SK-N-SH (cell line): ENCODE measurements around the gene TMIE.
"Not testable (repeated sequence)": the region's sequence is repeated elsewhere in the genome, so short reads cannot be mapped to it uniquely, and the experiment has no call there.

Source experiments
- CTCF ChIP-seq: fragments of 200-600 bp; sonication (generic); IDR thresholded peaks from 2 replicates; pipeline ENCODE4 v1.6.1; 2017; ENCODE audit warnings: antibody characterized with exemption, mild to moderate bottlenecking, moderate library complexity
- EP300 ChIP-seq, 2 experiments: IDR thresholded peaks; 2 replicates each; pipeline versions ENCODE4 v1.4.0 to v1.6.1; 2012; ENCODE audit warnings: borderline replicate concordance in 1 of 2, low read depth in 1 of 2, low read length in 1 of 2
- FOXM1 ChIP-seq: IDR thresholded peaks from 2 replicates; pipeline ENCODE4 v1.4.0; 2012; ENCODE audit warnings: low read depth, mild to moderate bottlenecking
- MAX ChIP-seq: IDR thresholded peaks from 2 replicates; pipeline ENCODE4 v1.4.0; 2012; ENCODE audit warnings: low read depth
- NFIC ChIP-seq: IDR thresholded peaks from 2 replicates; pipeline ENCODE4 v1.4.0; 2012; ENCODE audit warnings: borderline replicate concordance
- NRF1 ChIP-seq: IDR thresholded peaks from 2 replicates; pipeline ENCODE4 v1.6.1; 2012; ENCODE audit warnings: low read depth, mild to moderate bottlenecking, low read length
- POLR2AphosphoS5 ChIP-seq: IDR thresholded peaks from 2 replicates; pipeline ENCODE4 v1.6.1; 2012; ENCODE audit warnings: low read depth, low read length
- REST ChIP-seq: IDR thresholded peaks from 2 replicates; pipeline ENCODE4 v1.6.1; 2012; ENCODE audit warnings: mild to moderate bottlenecking, low read depth, low read length, moderate library complexity
- TEAD4 ChIP-seq: IDR thresholded peaks from 2 replicates; pipeline ENCODE4 v1.4.0; 2012; ENCODE audit warnings: mild to moderate bottlenecking, borderline replicate concordance; ENCODE audit not compliant: insufficient read depth

GRCh38 chr3:46753127-46753526 lies 51.9 kb downstream of the TMIE start:
- not testable (repeated sequence) for TF ChIP-seq NRF1; FOXM1; CTCF; EP300 (IDR thresholded peaks at IDR 0.05; ENCODE audit: borderline replicate concordance in 1 of 2, low read depth in 1 of 2, low read length in 1 of 2); REST; POLR2AphosphoS5; NFIC; MAX; TEAD4
